HG03095 (cell line): ENCODE results near the gene FBRSL1.
"Not testable (repeated sequence)": the region's sequence is repeated elsewhere in the genome, so short reads cannot be mapped to it uniquely, and the experiment has no call there.

Source experiments
- ATAC-seq: cut with Tn5 transposase; IDR thresholded peaks from one replicate; pipeline ENCODE4 v1.9.1; 2021; ENCODE audit warnings: moderate library complexity; ENCODE audit not compliant: unreplicated experiment

FBRSL1 gene

DNA sequence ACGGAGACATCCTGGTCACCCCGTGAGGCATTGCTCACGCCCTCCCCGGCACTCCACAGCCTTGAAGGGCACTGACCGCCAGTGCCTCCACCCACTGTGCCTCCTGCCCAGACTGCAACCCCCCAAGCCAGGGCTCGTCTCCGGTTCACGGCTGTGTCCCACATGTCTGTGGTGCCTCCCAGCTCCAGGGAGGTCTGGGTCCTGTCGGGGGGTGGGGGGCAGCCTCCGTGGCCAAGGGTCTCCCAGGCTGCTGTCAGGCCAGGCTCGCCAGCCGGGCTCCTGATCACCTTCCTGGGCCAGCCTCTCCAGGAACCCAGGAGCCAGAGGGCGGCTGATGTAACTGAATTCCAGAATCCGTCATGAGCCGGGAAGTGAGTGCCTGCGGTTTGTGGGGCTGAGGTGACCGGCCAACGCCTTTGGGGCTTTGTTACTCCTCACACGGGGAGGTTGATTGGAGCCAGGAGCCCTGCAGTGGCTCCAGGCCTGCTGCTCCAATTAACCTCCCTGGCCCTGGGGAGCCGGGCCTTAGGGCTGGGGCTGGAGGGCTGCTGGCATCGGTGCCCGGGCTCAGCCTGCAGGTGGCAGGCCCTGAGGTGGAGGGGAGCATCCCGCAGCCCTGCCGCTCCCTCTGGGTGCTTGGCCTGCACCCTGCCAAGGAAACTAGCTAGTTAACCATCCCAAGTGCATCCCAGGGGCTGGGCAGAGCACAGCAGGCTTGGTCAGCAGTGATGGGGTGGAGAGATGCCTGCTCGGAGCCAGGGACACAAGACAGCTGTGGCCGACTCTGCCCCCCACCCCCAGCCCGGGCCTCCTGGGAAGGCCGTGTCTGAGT, 36.4 kb upstream of the FBRSL1 start:
- no peak for ATAC-seq

DNA sequence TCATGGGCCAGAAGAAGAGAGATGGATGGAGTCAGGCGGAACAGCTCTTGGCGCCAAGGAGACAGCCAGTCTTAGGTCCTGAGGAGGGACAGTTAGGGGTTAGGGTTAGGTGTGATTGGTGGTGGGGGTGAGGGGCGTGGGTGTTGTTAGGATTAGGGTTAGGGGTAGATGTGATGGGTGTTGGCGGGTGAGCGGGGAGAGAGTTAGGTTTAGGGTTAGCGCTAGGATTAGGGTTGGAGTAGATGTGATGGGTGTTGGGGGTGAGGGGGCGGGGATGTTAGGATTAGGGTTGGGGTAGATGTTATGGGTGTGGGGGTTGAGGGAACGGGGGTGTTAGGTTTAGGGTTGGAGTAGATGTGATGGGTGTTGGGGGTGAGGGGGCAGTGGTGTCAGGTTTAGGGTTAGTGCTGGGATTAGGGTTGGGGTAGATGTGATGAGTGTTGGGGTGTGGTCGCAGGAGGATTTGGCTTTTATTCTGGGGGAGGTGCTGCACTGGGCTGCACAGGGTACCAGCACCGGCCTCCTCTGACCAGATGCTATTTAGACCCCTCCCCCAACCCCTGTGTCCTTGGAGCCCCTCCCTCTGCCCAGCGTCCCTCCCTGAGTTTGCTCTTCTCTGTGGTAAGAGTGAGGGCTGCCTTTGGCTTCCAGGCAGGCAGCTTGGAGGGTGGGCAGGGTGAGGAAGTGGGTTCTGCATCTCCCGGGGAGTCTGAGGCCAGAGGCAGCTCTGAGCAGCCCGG, 35.6 kb upstream of the FBRSL1 start:
- no peak for ATAC-seq

DNA sequence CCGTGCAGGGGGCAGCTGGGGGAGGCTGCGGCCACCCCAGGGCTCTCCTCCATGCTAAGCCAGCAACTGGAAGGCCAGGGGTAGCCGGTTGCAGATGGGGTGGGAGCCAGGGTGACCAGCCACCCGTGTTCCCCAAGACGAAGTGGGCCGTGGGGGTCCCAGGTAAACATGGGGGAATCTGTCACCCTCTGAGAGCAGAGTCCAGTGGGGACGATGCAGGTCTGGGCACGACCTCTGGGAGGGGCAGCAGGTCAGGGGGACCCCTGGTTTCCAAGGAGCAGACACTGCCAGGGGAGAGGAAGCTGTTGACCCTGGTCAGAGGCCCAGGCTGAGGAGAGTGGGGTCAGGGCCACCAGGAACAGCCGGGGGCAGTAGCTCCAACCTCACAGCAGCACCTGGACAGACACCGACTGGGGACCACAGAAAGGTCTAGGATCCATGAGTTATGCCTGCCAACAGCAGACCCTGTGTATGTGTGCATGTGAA, 35.0 kb upstream of the FBRSL1 start:
- ATAC-seq, result no peak

DNA sequence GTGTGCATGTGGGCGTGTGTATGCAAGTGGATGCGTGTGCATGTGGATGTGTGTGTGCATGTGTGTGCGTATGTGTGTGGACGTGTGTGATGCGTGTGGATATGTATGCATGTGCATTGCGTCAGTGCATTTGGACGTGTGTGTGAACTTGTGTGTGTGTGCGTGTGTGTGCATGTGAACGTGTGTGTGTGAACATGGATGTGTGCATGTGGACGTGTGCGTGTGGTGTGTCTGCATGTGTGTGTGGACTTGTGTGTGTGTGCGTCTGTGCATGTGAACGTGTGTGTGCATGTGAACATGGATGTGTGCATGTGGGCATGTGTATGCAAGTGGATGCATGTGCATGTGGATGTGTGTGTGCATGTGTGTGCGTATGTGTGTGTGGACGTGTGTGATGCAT, 34.4 kb upstream of the FBRSL1 start:
- no peak for ATAC-seq

DNA sequence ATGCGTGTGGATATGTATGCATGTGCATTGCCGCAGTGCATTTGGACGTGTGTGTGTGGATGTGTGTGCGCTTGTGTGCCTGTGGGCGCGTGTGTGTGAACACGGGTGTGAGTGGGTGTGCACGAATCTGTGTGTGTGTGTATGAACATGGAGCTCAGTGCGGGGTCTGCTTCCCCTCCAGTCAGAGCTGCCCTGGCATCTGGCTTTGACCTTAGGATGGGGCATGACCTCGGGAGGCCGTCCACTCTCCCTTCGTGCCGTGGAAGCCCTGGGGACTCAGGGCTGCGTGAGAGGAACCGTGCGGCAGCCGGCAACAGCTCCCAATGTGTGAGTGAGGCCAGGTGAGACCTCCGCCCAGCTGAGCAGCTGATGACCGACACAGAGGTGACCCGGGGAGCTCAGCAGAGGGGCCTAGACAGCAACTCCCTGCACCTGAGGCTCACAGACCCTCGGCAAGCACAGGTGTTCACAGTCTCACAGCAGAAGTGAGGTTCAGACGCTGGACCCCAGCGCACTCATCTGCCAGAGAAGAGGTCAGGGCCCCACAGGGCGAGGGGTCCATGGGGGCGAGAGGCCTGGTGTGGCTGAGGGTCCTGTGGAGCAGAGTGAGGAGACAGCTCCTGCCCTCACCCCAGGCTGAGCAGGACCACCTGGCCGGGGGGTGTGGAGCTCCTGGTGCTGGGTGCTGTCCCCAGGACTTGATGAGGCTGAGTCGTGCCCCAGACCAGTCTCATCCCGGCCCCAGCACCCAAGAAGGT, 33.6 kb upstream of the FBRSL1 start:
- no peak for ATAC-seq

DNA sequence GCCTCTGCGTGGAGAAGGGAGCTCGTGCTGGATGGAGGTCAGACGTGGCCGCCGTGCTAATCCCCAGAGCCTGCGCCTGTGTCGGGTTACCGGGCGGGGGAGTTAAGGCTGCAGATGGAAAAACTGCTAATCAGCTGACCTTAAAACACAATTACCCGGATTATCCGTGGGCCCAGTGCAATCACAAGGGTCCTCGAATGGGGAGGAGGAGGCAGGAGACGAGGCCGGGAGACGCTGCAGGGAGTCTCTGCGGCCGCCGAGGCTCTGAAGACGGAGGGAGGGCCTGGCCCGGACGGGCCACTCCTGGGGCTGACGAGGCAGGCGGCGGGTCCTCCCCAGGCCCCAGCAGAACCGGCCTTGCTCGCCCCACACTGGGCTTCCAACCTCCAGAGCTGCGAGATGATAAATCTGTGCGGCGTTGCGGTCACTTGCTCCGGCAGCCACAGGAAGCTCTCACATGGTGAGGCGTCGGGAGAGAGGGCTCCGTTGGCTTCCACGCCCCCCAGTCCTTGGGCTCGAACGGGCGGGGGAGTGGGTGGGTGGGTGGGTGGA, 32.9 kb upstream of the FBRSL1 start:
- ATAC-seq, result no peak

DNA sequence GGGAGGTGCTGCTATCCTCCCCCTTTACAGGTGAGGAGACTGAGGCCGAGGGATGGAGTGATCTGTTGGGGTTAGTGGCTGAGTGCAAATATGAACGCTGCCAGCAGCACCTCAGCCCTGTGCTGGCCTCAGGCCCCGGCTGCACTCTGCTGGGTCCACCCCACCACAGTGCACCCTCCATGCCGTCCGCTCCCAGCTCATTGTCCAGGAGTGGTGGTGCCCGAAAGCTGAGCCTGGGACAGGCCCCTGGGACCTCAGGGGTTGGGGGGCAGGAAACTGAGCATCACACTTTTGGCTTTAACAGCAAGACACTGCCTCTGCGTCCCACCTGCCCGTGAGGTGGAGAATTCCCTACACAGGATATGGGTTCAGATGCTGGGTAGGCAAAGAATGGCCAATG, 31.5 kb upstream of the FBRSL1 start:
- ATAC-seq, result no peak

DNA sequence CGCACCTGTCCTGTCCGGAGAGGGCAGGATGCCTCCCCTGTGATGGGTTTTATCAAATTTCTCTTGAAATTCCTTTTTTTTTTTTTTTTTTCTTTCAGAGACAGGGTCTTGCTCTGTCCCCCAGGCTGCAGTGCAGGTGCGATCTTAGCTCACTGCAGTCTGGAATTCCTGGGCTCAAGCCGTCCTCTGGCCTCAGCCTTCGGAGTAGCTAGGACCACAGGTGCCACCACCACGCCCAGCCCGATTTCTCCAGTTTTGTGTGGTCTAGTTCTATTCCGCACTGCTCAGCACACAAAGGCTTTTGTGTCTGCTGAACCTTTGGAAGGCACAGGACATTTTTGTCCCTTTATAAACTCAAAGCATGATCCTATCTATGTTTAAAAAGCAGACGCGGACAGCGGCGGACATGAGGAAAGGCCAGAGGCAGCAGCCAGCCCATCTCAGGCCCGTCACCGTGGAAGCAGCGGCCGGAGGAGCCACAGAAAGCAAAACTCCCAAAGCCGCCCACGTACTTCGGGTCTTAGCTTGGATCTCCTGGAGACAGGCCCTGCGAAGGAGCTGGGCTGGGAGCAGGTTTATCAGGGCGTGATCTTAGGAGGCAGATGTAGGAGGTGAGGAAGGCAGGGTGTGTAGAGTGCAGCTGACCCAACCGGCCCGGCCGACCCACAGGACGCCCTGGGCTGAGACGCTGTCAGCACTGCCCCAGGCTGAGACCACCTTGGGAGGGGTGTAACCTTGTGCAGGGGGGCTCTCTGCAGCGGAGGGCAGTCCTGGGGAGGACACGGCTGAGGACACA, 30.9 kb upstream of the FBRSL1 start:
- ATAC-seq, result no peak

DNA sequence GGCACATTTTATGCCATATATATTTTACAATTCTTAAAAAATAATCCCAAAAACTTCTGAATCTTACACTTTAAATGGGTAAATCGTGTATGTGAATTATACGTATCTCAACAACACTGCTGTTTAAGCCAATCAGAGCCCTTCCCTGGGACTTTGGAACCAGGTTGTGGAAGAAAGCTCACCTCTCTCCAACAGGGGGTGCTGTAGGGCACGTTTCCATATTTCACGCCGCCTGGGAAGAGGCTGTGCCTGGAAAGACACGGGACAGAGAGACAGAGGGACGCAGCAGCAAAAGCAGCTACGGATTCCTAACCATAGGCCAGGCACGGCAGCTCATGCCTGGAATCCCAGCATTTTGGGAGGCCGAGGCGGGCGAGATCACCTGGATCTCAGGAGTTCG, 29.4 kb upstream of the FBRSL1 start:
- ATAC-seq, result no peak

DNA sequence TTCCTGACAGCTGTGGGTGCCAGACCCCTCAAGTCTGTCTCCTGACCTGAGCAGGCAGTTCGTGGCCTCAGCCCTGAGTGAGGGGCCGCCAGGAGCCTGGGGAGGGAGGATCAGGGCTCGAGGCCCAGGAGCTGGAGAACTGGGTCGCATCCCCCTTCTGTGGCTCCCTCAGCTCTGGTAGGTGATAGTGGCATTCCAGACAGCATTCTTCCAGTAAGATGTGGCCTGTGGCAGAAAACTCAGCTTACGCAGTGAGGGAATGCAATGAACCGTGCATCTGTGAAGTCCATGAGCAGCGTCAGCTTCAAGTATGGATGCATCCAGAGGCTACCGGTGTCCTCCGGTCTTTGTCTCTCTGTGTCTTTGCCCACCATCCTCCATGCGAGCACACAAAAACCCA, 28.4 kb upstream of the FBRSL1 start:
- no peak for ATAC-seq

DNA sequence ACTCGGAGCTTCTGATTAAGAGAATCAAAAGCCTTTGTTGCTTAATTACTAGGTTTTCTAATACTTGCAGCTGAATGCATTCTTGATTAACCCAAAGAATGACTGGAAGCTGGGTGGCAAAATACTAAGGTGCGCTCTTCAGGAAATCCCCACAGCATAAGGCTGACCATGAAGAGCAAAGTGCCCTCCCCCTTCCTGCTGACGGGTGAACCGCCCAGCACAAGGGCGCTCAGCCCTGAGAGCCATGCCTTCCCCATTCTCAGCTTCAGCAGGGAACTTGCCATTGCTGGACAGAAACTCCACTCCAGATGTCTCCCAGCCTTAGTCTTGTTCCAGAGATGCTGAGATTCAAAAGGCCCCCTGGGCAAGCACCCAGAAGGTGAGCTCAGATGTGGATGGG, 27.2 kb upstream of the FBRSL1 start:
- no peak for ATAC-seq

DNA sequence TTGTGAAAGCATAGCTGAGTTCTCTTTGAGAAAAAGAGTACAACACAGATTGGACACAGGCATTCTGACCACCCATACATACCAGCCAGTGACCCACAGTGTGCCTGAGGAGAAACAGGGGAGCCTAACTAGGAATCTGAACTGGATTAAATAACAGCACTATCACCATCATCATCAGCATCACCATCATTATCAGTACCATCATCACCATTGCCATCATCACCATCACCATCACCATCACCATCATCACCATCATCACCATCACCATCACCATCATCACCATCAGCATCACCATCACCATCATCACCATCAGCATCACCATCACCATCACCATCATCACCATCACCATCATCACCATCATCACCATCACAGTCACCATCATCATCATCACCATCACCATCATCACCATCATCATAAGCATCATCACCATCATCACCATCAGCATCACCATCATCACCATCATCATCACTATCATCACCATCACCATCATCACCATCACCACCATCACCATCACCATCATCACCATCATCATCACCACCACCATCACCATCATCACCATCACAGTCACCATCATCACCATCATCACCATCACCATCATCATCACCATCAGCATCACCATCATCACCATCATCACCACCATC, 26.5 kb upstream of the FBRSL1 start:
- not testable (repeated sequence) for ATAC-seq

DNA sequence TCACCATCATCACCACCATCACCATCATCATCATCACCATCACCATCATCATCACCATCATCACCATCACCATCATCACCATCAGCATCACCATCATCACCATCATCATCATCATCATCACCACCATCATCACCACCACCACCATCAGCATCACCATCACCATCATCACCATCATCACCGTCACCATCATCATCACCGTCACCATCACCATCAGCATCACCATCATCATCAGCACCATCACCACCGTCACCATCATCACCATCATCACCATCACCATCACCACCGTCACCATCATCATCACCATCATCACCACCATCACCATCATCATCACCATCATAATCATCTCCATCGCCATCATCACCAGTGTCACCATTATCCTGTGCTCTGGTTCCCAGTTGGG, 25.6 kb upstream of the FBRSL1 start:
- not testable (repeated sequence) for ATAC-seq

DNA sequence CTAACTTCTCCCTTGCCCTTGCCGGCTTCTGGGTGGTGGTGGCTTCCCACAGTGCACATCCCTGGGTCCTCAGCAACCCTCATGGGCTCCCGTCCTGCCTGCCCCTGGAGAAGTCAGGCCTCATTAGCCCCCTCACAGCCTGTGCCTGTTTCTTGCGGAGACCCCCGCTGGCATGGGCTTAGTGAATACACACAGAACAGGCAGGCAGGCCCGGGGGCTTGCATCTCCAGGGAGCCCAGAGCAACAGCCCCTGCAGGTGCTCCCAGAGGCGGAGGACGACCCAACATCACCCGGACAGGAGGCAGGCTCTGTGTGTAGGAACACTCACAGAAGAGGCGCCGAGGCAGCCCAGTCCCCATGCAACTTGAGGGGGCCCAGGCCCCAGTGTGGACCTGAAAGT, 25.1 kb upstream of the FBRSL1 start:
- no peak for ATAC-seq

DNA sequence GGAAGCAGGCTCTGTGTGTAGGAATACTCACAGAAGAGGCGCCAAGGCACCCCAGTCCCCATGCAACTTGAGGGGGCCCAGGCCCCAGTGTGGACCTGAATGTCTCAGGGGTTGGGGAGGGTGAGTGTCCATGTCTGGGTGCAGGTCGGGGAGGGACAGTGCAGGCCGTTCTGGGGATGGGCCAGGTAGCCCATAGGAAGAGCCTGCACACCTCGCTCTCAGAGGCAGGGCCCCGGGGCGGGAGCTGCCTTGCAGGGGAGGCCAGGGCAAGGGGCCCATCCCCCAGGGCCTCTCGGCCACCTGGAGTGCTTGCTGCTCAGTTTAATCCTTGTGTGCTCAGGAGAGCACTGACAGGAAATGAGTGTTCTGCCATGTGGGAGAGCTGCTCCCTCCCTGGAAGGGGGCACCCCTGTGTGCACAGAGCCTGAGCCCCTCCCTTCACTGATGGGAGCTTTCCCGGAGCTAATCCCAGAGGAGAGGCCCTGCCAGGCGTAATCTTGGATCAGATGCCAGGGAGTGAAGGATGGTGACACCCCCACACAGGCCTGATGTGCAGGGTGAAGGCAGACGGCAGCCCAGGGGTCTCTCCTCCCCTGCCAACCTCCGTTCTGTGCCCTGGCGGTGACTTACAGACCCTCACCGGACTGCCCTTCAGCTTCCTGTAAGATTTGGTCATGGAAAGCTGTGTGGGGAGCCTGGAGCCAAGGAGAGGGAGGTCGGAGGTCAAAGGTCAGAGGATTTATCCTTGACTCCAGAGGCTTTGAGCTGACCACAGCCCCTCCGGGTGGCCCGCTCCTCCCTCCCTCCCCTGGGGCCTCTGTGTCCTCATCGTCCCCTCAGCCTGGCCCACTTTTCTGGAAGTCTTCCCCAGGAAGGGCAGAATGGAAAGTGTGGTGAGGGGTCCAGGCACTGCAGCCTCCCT, 24.4 kb upstream of the FBRSL1 start:
- no peak for ATAC-seq

DNA sequence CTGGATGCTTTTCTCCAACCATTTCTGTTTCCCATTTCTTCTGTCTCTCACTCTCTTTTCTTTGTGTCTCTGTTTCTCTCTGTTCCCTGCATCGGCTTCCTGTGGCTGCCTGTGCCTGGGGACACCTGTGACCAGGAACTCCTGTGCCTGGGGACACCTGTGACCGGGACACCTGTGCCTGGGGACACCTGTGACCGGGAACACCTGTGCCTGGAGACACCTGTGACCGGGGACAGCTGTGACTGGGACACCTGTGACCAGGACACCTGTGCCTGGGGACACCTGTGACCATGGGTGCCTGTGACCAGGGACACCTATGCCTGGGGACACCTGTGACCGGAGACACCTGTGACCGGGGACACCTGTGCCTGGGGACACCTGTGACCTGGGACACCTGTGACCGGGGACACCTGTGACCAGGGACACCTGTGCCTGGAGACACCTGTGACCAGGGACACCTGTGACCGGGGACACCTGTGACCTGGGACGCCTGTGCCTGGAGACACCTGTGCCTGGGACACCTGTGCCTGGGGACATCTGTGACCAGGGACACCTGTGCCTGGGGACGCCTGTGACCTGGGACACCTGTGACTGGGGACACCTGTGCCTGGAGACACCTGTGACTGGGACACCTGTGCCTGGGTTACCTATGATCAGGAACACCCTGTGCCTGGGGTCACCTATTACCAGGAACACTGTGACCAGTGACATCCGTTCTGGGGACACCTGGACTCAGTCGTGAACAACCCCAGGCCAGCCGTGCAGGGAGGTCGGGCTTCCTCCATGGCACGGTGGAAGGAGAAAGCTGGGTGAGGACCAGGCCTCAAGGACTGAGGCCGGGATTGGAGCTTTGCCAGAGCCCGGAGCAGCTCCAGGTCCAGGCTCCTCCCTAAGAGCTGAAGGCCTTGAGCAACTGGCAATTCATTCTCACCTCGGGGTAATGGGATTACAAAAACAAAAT, 23.4 kb upstream of the FBRSL1 start:
- no peak for ATAC-seq

DNA sequence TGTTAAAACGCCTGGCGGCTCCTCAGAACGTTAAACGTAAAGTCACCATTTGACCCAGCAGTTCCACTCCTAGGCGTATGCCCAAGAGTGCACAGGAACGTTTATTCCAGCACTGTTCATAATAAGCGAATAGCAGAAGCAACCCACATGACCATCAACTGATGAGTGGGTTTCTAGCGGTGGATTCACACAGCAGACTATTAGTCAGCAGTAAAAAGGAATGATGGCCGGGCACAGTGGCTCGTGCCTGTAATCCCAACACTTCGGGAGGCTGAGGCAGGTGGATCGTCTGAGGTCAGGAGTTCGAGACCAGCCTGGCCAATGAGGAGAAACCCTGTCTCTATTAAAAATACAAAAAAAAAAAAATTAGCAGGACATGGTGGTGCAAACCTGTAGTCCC, 22.4 kb upstream of the FBRSL1 start:
- no peak for ATAC-seq

DNA sequence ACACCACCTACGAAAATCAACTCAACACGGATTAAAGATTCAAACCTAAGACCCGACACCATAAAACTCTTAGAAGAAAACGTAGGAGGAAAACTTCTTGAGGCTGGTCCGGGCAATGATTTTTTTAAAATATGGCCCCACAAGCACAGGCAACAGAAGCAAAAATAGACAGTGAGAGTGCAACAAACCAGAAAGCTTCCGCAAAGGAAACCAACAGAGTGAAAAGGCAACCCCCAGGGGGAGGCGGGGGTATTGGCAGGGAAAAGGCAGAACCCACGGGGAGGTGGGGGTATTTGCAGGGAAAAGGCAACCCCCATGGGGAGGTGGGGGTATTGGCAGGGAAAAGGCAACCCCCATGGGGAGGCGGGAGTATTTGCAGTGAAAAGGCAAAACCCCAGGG, 20.5 kb upstream of the FBRSL1 start:
- no peak for ATAC-seq
